ENCODE results near the gene STK38. TPM values are rescaled to one million over a fixed set of nuclear protein-coding genes. Genes with fewer than 3 reads are reported as not detected.
"Not testable (repeated sequence)": the region's sequence is repeated elsewhere in the genome, so short reads cannot be mapped to it uniquely, and the experiment has no call there.

Gene STK38
- polyA plus RNA-seq, 1 donor, result 63.9 TPM

DNA sequence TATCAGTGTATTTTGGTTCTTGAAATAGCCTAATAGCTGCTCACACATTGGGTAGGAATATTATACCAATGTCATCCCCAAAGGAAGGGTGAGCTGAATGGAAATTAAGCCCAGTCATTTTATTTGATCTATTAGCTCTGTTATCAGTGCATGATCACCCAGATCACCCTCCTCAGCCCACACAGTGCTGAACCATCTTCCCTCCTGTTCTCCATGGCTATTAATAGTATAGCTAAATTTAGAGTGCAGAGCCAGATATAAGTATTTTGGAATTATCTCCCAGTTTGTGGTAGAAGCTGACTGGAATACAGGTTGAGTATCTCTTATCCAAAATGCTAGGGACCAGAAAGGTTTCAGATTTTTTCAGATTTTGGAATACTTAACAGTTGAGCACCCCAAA lies 59.1 kb downstream of the STK38 start:
- DNase-seq, result no peak

DNA sequence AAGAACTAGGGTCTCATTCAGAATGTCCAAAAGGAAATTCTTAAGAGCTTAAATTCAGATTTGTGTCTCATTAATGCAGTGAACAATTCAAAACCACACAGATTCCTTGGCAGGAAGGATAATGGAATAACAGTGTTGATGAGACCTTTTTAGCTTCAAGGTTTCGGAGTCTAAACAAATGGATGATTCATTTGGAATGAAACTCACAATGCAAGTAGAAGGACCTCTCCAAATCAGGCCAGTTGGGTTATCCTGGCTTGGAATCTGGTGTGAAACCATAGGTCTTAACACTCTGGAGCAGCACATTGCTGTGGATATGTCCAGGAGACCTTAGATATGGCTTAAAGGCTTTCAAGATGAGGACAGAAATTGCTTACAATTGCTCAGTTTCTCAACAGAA lies 59.6 kb downstream of the STK38 start:
- no peak for DNase-seq

DNA sequence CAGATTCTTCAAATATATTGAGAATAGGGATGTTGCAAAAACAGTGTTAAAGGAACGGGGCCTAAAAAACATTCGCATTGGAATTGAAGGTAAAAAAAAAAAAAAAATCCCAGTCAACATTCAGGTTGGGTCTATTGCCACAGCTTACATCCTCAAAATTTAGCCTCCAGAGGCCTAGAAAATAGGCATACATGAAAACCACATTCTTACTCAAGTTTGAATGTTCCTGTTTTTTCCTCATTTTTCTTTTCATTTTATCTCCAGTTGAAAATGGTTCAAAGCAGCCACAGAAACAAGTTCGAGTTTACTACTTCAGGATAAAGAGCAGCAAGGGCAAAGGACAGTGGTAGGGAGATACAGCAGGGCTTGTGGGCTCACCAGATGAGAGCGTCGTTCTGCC lies 62.5 kb downstream of the STK38 start:
- DNase-seq, result no peak

DNA sequence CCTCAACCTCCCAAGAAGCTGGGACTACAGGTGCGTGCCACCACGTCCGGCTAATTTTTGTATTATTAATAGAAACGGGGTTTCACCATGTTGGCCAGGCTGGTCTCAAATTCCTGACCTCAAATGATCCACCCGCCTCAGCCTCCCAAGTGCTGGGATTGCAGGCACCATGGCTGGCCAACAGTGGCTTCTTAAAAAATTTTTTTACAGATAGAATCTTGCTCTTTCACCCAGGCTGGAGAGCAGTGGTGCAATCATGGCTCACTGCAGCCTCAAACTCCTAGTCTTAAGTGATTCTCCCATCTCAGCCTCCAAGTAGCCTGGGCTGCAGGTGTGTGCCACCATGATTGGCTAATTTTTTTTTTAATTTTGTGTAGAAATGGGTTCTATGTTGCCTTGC lies 64.0 kb downstream of the STK38 start:
- not testable (repeated sequence) for DNase-seq

DNA sequence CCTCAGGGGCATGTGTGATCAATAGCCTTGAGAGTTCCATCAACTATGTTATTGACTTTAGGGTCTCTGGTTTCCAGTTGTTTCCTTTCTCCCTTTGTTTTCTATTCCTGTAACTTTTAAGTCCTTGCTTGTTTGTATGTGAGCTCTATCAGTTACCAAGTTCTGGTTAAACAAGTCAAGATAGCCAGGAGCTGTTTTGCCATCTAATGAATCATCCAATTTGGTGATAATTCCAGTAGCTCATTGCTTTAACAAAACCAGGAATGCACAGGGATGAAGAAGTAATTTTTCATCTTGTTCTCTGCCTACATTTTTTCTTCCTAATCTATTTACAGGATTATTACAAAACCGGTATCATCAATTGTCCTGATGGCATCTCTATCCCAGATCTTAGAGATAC lies 68.0 kb downstream of the STK38 start:
- DNase-seq, result no peak

DNA sequence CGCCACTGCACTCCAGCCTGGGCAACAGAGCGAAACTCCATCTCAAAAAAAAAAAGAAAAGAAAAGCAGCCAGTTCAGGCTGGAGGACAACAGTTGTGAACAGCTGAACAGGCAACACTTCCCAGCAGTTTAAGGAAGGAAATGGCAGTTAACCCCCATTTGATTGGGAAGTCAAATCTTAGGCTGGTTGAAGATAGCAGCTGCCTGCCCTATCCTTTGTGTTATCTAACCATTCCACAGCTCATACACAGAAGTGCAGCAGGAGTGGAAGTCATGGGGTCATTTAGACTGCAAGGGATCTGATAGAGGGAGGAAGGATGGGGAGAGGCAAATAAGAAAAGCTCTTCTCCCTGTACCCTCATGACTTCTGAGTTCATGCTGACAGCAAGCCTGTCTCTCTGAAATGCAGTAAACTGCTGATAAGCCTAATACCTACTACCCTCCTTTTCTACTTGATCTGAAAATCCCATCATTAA lies 69.2 kb downstream of the STK38 start:
- no peak for DNase-seq

DNA sequence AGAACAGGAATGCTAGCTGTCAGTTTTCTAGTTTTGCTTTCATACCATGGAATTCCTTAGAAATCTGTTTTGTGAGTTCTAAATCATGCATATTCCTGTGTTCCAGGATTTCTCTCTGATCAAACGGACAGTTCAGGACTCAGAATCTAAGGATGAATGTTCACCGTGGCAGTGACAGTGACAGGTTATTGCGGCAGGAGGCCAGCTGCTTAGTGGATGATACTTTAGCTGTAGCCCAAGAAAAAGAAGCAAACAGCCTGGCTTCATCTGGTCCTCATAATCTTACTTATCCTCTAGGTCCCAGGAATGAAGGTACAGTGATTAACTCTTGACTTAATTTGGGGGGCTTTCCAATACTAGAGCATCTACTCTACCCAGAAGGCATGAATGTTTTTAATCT lies 77.3 kb downstream of the STK38 start:
- no peak for DNase-seq

DNA sequence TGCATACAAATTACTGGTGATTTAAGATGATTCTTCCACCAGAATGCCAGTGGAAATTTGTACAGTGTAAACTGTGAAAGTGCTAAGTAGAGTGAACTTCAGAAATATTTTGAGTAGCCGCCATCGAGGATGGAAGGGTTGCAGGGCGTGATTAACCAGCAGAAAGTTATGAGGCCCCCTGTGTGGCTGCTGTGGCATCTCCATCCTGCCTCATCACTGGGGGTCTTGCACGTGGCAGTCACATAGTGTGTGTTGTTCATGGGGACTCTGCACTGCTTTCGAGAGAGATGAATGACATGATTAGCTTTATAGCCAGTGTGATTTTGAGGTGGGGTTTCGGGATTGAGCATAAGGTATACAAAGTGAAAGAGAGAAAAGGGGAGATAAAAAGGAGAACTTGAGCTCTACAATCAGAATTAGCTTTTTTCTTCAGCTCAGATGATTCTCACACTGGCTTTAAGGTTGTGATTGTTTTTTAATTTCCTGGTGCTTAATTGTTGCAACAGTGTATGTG lies 78.1 kb downstream of the STK38 start:
- DNase-seq, result no peak

DNA sequence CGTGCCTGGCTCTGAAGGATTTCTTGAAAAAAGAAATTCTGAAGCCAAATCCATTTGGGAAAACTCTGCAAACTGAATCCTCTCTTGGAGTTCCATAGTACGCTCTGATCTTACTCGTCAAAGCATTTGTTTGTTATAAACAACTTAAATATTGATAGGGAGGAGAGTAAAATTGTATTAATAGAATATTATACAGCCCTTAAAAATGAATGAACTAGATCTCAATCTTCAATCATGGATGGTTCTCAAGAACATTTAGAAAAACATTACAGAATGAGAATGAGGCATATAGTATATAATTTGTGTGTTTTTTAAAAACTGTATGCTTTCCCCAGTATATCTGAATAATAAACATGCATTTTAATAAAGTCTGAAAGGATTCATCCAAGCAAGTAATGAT lies 79.7 kb downstream of the STK38 start:
- DNase-seq, result no peak

DNA sequence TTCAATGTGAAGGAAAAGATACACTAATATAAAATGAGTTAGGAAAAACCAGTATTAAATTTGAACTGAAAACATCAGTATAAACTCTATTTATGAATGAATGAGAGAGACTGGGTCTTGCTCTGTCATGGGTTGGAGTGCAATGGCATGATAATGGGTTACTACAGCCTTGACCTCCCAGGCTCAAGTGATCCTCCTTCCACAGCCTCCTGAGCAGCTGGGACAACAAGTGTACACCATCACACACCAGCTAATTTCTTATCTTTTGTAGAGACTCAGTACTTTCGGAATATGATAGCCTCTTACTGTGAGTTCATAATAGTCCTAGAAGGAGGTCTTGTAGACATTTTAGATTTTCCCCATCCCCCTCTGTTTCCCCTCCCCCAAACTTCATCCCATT lies 83.0 kb downstream of the STK38 start:
- DNase-seq, result no peak

DNA sequence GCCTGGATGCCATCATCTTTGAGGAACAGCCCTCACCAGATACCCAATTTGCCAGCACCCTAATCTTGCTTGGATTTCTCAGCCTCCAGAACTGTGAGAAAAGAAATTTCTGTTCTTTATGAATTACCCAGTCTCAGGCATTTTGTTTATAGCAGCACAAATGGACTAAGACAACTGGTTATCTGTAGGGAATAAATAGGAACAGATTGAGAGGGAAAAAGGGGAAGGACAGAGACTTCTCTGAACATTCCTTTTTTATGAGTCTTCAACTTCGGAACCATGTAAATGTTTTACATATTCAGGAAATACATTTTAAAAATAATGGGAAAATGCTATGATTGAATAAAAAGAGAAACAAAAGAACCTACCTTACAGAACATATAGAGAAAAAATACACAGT lies 83.6 kb downstream of the STK38 start:
- DNase-seq, result no peak

DNA sequence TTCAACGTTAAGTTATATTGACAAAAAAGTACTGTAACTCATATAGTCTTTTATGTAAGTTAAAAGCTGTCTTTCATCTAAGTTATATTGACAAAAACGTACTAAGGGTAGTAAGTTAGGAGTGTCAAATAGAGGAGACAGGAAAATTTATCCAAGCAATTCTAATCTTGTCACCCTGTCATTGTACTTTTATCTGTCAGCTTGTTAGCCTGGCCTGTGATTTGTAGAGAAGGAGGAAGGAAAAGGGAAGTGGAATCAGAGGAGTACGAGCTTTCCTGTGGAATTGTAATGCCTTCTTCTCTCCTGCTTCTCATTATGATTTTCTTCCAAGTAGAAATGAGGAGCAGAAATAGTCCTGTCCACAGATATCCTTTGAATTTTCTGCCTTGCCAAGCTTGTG lies 85.6 kb downstream of the STK38 start:
- no peak for DNase-seq

DNA sequence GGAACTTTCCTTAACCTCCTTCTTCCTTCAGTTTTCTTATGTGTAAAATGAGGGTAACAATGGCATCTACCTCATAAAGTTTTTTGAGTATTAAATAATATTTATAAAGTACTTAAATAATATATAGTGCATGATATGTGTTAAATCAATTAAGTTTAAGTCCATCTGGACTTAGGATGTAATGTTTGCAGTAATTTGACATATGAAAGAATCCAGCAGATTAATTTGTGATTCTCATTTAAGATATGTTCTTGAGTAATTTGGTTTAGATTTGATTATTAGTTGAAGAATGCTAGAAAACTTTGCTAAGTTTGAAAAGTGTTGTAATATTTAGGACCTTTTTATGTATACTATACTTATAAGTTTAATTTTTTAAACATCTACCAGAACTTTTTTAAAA lies 86.4 kb downstream of the STK38 start:
- no peak for DNase-seq

DNA sequence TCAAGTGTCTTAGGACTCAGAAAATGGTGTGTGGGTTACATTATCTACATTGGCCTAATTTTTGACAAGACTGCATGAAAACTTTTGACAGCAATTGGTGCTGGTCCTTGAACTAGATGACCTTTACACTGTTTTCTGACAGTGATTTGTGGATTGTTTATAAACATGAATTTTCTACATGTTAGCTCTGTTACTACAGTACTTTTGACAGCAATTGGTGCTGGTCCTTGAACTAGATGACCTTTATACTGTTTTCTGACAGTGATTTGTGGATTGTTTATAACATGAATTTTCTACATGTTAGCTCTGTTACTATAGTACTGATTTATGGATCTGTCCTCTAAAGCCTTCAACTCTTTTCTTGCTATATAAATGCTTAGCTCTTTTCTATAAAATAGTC lies 87.8 kb downstream of the STK38 start:
- DNase-seq, result no peak

DNA sequence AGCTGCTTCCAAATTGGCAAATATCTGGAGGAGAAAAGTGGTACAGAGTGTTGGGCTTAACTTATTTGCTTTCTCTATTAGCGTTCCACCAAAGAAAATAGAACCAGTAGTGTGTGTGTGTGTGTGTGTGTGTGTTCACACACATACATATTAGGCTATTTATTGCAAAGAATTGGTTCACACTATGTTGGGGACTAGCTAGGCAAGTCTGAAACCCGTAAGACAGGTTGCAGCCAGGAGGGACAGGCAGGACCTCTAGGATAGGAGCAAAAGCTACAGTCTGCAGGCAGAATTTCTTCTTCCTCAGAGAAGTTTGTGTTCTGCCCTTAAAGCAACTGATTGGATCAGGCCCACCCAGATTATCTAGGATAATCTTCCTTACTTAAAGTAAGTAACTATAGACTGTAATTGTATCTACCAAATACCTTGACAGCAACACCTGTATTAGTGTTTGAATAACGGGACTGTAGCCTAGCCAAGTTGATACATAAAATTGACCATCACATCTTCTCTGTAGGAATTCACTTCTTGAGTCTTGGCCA lies 91.7 kb downstream of the STK38 start:
- DNase-seq, result no peak

DNA sequence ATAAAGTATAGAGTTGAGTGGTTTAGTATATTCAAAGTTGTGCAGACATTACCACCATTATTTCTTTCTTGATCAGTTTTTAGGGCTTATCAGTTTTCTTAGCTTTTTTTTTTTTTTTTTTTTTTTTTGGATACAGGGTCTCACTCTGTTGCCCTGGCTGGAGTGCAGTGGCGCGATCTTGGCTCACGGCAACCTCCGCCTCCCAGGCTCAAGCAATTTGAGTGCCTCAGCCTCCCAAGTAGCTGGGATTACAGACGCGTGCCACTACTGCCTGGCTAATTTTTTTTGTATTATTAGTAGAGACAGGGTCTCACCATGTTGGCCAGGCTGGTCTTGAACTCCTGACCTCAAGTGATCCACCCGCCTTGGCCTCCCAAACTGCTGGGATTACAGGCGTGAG lies 94.4 kb downstream of the STK38 start:
- not testable (repeated sequence) for DNase-seq

DNA sequence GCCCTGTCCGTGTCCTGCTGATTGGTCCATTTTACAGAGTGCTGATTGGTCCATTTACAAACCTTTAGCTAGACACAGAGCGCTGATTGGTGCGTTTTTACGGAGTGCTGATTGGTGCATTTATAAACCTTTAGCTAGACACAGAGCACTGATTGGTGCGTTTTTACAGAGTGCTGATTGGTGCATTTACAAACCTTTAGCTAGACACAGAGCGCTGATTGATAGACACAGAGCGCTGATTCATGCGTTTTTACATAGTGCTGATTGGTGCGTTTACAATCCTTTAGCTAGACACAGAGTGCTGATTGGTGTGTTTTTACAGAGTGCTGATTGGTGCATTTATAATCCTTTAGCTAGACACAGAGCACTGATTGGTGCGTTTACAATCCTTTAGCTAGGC lies 98.1 kb downstream of the STK38 start:
- DNase-seq, result not testable (repeated sequence)

DNA sequence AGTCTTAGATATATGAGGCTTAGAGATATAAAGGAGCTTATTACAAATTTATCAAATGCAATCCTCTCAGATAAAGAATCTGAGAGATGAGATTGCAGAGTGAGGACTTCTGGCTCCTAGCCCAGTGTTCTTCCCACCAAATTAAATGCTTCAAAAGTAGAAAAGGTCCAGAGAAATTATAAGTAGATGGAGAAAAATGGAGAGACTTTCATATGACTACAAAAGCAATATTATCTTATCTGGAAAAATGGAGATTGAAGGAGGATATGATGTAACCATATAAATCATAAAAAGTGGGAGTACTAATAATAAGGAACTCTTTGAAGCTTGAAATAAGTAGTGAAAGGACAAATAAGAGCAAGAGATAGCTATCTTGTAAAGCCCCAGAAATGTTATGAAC lies 101.7 kb downstream of the STK38 start:
- no peak for DNase-seq

DNA sequence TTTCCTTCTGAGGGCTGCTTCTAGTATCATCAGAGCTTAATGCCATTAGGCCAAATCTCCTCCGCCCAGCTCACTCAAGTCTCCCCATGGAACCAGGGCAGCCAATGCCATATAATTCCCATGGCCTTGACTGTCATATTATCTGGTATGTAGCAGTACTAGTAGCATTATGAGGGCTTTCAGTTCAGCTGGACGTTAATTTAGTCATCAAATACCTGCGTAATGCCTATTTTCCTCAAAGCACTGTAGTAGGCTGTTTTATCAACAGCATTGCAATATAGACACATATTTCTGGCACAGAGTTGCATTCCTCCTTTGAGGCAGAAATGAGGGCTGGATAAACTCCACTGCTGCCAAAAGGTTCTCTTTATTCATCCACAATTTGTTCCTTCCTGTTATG lies 102.8 kb downstream of the STK38 start:
- no peak for DNase-seq

Other genes with a start within 250 kb of the STK38 start
- 0.17 TPM for gene BNIP5, start 210.6 kb downstream of the STK38 start, polyA plus RNA-seq (ENCODE audit: insufficient read length)
- gene ETV7, start 159.8 kb downstream of the STK38 start, polyA plus RNA-seq (ENCODE audit: insufficient read length), result not detected
- gene PXT1, start 104.6 kb downstream of the STK38 start, polyA plus RNA-seq (ENCODE audit: insufficient read length), result not detected
- 55.8 TPM for gene KCTD20, start 104.5 kb downstream of the STK38 start, polyA plus RNA-seq (ENCODE audit: insufficient read length)
- gene SRSF3, start 46.9 kb upstream of the STK38 start, polyA plus RNA-seq (ENCODE audit: insufficient read length), result 602 TPM
- 10.1 TPM for gene CDKN1A, start 131.2 kb upstream of the STK38 start, polyA plus RNA-seq (ENCODE audit: insufficient read length)
- gene RAB44, start 150.3 kb upstream of the STK38 start, polyA plus RNA-seq (ENCODE audit: insufficient read length), result 0.05 TPM

Measured in left kidney (tissue), 2 donors.